Lower leg skin (tissue), 3 donors: ENCODE data around the gene ULK2.

Experiments
- POLR2A ChIP-seq, 2 donors: fragments of 450-650 bp; IDR thresholded peaks; one replicate each; pipeline ENCODE4 v1.6.1; 2016 to 2017; ENCODE audit warnings: antibody characterized with exemption in 2 of 2, mild to moderate bottlenecking in 1 of 2, moderate library complexity in 1 of 2
- TF ChIP-seq, protein P1 (sequence below), 3 donors: fragments of 450-650 bp; IDR thresholded peaks; one replicate each; pipeline ENCODE4 v1.5.1; 2016; ENCODE audit warnings: antibody characterized with exemption in 3 of 3, mild to moderate bottlenecking in 3 of 3, moderate library complexity in 2 of 3

DNA sequence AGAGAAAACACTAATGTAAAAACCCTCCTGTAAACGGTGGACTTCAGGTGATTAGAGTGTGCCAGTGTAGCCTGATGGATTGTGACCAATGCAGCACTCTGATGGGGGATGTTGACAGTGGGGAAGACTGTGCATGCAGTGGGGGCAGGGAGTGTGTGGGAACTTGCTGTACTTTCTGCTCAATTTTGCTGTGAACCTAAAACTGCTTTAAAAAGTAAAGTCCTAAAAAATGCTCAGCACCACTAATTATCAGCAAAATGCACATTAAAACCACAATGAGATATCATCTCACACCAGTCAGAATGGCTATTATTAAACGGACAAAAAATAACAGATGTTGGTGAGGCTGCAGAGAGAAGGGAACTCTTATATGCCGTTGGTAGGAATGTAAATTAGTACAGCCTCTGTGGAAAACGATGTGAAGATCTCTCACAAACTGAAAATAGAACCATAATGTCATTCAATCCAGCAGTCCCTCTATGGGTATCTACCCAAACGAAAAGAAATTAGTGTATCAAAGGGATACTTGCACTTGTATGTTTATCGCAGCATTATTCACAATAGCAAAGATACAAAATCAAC, 9.7 kb upstream of the ULK2 start:
- TF ChIP-seq, protein P1, sequence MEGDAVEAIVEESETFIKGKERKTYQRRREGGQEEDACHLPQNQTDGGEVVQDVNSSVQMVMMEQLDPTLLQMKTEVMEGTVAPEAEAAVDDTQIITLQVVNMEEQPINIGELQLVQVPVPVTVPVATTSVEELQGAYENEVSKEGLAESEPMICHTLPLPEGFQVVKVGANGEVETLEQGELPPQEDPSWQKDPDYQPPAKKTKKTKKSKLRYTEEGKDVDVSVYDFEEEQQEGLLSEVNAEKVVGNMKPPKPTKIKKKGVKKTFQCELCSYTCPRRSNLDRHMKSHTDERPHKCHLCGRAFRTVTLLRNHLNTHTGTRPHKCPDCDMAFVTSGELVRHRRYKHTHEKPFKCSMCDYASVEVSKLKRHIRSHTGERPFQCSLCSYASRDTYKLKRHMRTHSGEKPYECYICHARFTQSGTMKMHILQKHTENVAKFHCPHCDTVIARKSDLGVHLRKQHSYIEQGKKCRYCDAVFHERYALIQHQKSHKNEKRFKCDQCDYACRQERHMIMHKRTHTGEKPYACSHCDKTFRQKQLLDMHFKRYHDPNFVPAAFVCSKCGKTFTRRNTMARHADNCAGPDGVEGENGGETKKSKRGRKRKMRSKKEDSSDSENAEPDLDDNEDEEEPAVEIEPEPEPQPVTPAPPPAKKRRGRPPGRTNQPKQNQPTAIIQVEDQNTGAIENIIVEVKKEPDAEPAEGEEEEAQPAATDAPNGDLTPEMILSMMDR (IDR thresholded peaks at IDR 0.05), result no peak
- no peak for TF ChIP-seq POLR2A (IDR thresholded peaks at IDR 0.05)
